HepG2 (cell line): ENCODE data around the gene MACROD2. TPM values are rescaled to one million over a fixed set of nuclear protein-coding genes. Genes with fewer than 3 reads are reported as not detected.

Experiments
- BORCS8-MEF2B ChIP-seq: sonication (generic); formaldehyde crosslinking; IDR thresholded peaks from 2 replicates; pipeline ENCODE4 v1.8.0; 2022; ENCODE audit warnings: mild to moderate bottlenecking, missing genetic modification reagents
- CC2D1A ChIP-seq: sonication (generic); formaldehyde crosslinking; IDR thresholded peaks from 2 replicates; pipeline ENCODE4 v1.8.1; 2023; ENCODE audit warnings: mild to moderate bottlenecking, missing genetic modification reagents
- CHD4 ChIP-seq: fragments of 200-600 bp; sonication (generic); IDR thresholded peaks from 2 replicates; pipeline ENCODE4 v1.7.0; 2017; ENCODE audit warnings: mild to moderate bottlenecking, low read length, borderline replicate concordance
- HOXA3 ChIP-seq: sonication (generic); formaldehyde crosslinking; IDR thresholded peaks from 2 replicates; pipeline ENCODE4 v1.5.0; 2020; ENCODE audit warnings: missing genetic modification reagents
- KAT2B ChIP-seq: fragments of 150-350 bp; IDR thresholded peaks from 2 replicates; pipeline ENCODE4 v1.6.1; 2014; ENCODE audit warnings: low read depth, low read length, borderline replicate concordance
- MIER2 ChIP-seq: IDR thresholded peaks from 2 replicates; pipeline ENCODE4 v1.6.1; 2016; ENCODE audit warnings: missing biosample characterization, missing genetic modification reagents
- NFYC ChIP-seq: IDR thresholded peaks from 2 replicates; pipeline ENCODE4 v1.6.1; 2016; ENCODE audit warnings: missing genetic modification reagents, missing compliant biosample characterization
- RFX3 ChIP-seq: IDR thresholded peaks from 2 replicates; pipeline ENCODE4 v1.6.1; 2016; ENCODE audit warnings: missing biosample characterization, missing genetic modification reagents
- SUZ12 ChIP-seq: fragments of 150-350 bp; IDR thresholded peaks from 2 replicates; pipeline ENCODE4 v1.6.1; 2014; ENCODE audit warnings: low read depth, low read length
- YY1 ChIP-seq: IDR thresholded peaks from 2 replicates; pipeline ENCODE4 v1.6.1; 2011; ENCODE audit warnings: low read length, low read depth, moderate library complexity, mild to moderate bottlenecking; ENCODE audit not compliant: insufficient read depth, insufficient replicate concordance
- ZFP1 ChIP-seq: IDR thresholded peaks from 2 replicates; pipeline ENCODE4 v1.6.1; 2016
- ZNF10 ChIP-seq: sonication (generic); formaldehyde crosslinking; IDR thresholded peaks from 2 replicates; pipeline ENCODE4 v1.4.0; 2020; ENCODE audit warnings: mild to moderate bottlenecking, low read depth, missing genetic modification reagents, borderline replicate concordance
- ZNF205 ChIP-seq: IDR thresholded peaks from 2 replicates; pipeline ENCODE4 v1.6.1; 2018; ENCODE audit warnings: missing biosample characterization, missing genetic modification reagents
- ZNF451 ChIP-seq: sonication (generic); formaldehyde crosslinking; IDR thresholded peaks from 2 replicates; pipeline ENCODE4 v1.5.0; 2020; ENCODE audit warnings: mild to moderate bottlenecking, missing genetic modification reagents
- ZNF558 ChIP-seq: sonication (generic); formaldehyde crosslinking; IDR thresholded peaks from 2 replicates; pipeline ENCODE4 v1.9.0; 2022; ENCODE audit warnings: mild to moderate bottlenecking, missing genetic modification reagents, borderline replicate concordance
- ZNF567 ChIP-seq: sonication (generic); formaldehyde crosslinking; IDR thresholded peaks from 2 replicates; pipeline ENCODE4 v1.8.1; 2023; ENCODE audit warnings: mild to moderate bottlenecking, missing genetic modification reagents, borderline replicate concordance
- ZNF83 ChIP-seq: sonication (generic); formaldehyde crosslinking; IDR thresholded peaks from 2 replicates; pipeline ENCODE4 v1.4.0; 2020; ENCODE audit warnings: missing genetic modification reagents, mild to moderate bottlenecking, borderline replicate concordance
- polyA plus RNA-seq, 8 experiments: library from polyadenylated mRNA; depleted of rRNA in 3 of 8; stranded (reverse) in 7 of 8; unstranded in 1 of 8; fragments of >200 nt; fragmentation: Illumina TruSeq in 4 of 8; extraction: Trizol in 4 of 8; gene quantifications; 2 replicates each; pipeline versions ENCODE4 v1.2.1 to v1.2.3, GENCODE V29; 2011 to 2016; ENCODE audit warnings: low read depth in 4 of 8, missing spikeins in 1 of 8, mixed read lengths in 1 of 8; ENCODE audit not compliant: insufficient read depth in 1 of 8
- total RNA-seq, 5 experiments: library from RNA; depleted of rRNA; stranded (reverse); fragments of >200 nt; fragmentation: Illumina TruSeq; extraction: Trizol; gene quantifications; 2 replicates each; pipeline ENCODE4 v1.2.3, GENCODE V29; 2016; ENCODE audit warnings: low read depth in 1 of 5
- TF ChIP-seq, protein P1 (sequence below): sonication (generic); formaldehyde crosslinking; conservative IDR thresholded peaks from 2 replicates; pipeline ENCODE4 v1.4.0; 2020; ENCODE audit warnings: mild to moderate bottlenecking, missing genetic modification reagents, moderate library complexity
- TF ChIP-seq, protein P2 (sequence below): sonication (generic); formaldehyde crosslinking; IDR thresholded peaks from 2 replicates; pipeline ENCODE4 v1.5.0; 2020; ENCODE audit warnings: mild to moderate bottlenecking, missing genetic modification reagents, moderate library complexity
- TF ChIP-seq, protein P3 (sequence below): sonication (generic); formaldehyde crosslinking; IDR thresholded peaks from 2 replicates; pipeline ENCODE4 v1.5.1; 2020; ENCODE audit warnings: mild to moderate bottlenecking, moderate library complexity, missing genetic modification reagents
- TF ChIP-seq, protein P4 (sequence below): sonication (generic); formaldehyde crosslinking; IDR thresholded peaks from 2 replicates; pipeline ENCODE4 v1.9.0; 2021; ENCODE audit warnings: missing genetic modification reagents, borderline replicate concordance

MACROD2 gene
- total and polyA plus RNA-seq, 2 of the 13 experiments (the other 11 are each of a cell fraction or from before 2014, with no cell fraction given) = 0.13 to 0.51 TPM

DNA sequence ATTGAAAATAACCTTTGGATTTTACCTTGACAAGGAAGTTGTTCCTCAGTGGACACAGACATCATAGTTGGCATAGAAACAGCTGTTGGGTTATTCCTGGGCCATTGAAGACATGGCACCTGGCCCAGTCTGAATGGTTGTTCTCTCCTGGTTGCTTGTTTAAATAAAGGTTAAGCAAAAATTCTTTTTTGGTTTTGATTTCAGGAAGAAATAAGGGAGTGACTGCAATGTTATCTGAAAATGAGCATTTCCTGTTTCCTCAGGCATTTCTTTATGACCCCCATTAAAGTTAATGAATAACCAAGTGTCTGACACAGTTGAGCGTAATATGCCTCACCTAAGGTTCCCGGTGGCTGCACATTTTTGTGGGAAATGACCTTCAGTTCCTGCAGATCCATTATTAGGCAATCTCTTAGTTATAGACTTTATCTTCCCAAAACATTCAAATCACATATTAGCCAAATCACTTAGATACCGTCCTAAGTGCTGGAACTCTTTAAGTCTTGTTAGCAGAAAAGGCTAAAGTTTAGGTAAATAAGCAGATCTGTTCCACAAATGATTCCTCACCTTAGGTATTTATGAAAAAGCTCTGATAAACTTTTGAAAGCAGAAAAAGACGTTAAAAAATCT, 990.8 kb downstream of the MACROD2 start (continued):
- TF ChIP-seq, protein P1, sequence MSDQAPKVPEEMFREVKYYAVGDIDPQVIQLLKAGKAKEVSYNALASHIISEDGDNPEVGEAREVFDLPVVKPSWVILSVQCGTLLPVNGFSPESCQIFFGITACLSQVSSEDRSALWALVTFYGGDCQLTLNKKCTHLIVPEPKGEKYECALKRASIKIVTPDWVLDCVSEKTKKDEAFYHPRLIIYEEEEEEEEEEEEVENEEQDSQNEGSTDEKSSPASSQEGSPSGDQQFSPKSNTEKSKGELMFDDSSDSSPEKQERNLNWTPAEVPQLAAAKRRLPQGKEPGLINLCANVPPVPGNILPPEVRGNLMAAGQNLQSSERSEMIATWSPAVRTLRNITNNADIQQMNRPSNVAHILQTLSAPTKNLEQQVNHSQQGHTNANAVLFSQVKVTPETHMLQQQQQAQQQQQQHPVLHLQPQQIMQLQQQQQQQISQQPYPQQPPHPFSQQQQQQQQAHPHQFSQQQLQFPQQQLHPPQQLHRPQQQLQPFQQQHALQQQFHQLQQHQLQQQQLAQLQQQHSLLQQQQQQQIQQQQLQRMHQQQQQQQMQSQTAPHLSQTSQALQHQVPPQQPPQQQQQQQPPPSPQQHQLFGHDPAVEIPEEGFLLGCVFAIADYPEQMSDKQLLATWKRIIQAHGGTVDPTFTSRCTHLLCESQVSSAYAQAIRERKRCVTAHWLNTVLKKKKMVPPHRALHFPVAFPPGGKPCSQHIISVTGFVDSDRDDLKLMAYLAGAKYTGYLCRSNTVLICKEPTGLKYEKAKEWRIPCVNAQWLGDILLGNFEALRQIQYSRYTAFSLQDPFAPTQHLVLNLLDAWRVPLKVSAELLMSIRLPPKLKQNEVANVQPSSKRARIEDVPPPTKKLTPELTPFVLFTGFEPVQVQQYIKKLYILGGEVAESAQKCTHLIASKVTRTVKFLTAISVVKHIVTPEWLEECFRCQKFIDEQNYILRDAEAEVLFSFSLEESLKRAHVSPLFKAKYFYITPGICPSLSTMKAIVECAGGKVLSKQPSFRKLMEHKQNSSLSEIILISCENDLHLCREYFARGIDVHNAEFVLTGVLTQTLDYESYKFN = peak; percentile 95
- TF ChIP-seq NFYC (peak; percentile 56), SUZ12 (no peak), ZNF83 (no peak), YY1 (no peak), CC2D1A (peak; percentile 51; the same call in 1 of the 2 replicates), ZNF451 (CRISPR knock-in tag) (no peak), ZNF10 (CRISPR knock-in tag) (no peak), ZNF567 (CRISPR knock-in tag) (no peak), MIER2 (CRISPR knock-in tag) (peak; percentile 76; the same call in 1 of the 2 replicates), ZNF558 (CRISPR knock-in tag) (no peak; the same call in 1 of the 2 replicates), ZNF205 (peak; percentile 21; the same call in 1 of the 2 replicates), KAT2B (no peak), BORCS8-MEF2B (CRISPR knock-in tag) (no peak), ZFP1 (CRISPR knock-in tag) (peak; percentile 91), RFX3 (CRISPR knock-in tag) (0 out of 2 replicates have a peak, but pooled peaks have one; percentile 58), HOXA3 (CRISPR knock-in tag) (peak; percentile 81), CHD4 (peak; percentile 97)
- TF ChIP-seq, protein P2, sequence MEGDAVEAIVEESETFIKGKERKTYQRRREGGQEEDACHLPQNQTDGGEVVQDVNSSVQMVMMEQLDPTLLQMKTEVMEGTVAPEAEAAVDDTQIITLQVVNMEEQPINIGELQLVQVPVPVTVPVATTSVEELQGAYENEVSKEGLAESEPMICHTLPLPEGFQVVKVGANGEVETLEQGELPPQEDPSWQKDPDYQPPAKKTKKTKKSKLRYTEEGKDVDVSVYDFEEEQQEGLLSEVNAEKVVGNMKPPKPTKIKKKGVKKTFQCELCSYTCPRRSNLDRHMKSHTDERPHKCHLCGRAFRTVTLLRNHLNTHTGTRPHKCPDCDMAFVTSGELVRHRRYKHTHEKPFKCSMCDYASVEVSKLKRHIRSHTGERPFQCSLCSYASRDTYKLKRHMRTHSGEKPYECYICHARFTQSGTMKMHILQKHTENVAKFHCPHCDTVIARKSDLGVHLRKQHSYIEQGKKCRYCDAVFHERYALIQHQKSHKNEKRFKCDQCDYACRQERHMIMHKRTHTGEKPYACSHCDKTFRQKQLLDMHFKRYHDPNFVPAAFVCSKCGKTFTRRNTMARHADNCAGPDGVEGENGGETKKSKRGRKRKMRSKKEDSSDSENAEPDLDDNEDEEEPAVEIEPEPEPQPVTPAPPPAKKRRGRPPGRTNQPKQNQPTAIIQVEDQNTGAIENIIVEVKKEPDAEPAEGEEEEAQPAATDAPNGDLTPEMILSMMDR = no peak
- TF ChIP-seq, protein P3, sequence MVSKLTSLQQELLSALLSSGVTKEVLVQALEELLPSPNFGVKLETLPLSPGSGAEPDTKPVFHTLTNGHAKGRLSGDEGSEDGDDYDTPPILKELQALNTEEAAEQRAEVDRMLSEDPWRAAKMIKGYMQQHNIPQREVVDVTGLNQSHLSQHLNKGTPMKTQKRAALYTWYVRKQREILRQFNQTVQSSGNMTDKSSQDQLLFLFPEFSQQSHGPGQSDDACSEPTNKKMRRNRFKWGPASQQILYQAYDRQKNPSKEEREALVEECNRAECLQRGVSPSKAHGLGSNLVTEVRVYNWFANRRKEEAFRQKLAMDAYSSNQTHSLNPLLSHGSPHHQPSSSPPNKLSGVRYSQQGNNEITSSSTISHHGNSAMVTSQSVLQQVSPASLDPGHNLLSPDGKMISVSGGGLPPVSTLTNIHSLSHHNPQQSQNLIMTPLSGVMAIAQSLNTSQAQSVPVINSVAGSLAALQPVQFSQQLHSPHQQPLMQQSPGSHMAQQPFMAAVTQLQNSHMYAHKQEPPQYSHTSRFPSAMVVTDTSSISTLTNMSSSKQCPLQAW = peak; percentile 99
- TF ChIP-seq, protein P4, sequence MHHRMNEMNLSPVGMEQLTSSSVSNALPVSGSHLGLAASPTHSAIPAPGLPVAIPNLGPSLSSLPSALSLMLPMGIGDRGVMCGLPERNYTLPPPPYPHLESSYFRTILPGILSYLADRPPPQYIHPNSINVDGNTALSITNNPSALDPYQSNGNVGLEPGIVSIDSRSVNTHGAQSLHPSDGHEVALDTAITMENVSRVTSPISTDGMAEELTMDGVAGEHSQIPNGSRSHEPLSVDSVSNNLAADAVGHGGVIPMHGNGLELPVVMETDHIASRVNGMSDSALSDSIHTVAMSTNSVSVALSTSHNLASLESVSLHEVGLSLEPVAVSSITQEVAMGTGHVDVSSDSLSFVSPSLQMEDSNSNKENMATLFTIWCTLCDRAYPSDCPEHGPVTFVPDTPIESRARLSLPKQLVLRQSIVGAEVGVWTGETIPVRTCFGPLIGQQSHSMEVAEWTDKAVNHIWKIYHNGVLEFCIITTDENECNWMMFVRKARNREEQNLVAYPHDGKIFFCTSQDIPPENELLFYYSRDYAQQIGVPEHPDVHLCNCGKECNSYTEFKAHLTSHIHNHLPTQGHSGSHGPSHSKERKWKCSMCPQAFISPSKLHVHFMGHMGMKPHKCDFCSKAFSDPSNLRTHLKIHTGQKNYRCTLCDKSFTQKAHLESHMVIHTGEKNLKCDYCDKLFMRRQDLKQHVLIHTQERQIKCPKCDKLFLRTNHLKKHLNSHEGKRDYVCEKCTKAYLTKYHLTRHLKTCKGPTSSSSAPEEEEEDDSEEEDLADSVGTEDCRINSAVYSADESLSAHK = no peak
